Amygdala (tissue), 56 donors: ENCODE data around the gene UBE2L6.
"Not testable (repeated sequence)": the region's sequence is repeated elsewhere in the genome, so short reads cannot be mapped to it uniquely, and the experiment has no call there.

Experiments used
- DNase-seq, 56 donors: peaks; one replicate each; lab custom pipeline; 2025; lab: John Stamatoyannopoulos, UW

Gene UBE2L6

DNA sequence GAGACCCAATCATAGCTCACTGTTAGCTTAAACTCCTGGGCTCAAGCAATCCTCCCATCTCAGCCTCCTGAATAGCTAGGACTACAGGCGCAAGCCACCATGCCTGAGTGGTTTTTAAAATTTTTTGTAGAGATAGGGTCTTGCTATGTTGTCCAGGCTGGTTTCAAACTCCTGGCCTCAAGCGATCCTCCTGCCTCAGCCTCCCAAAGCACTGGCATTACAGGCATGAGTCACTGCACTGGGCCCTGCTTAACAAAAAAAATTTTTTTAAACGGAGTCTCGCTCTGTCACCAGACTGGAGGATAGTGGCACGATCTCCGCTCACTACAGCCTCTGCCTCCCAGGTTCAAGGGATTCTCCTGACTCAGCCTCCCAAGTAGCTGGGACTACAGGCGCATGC is 33.0 kb downstream of the UBE2L6 start:
- not testable (repeated sequence) for DNase-seq

DNA sequence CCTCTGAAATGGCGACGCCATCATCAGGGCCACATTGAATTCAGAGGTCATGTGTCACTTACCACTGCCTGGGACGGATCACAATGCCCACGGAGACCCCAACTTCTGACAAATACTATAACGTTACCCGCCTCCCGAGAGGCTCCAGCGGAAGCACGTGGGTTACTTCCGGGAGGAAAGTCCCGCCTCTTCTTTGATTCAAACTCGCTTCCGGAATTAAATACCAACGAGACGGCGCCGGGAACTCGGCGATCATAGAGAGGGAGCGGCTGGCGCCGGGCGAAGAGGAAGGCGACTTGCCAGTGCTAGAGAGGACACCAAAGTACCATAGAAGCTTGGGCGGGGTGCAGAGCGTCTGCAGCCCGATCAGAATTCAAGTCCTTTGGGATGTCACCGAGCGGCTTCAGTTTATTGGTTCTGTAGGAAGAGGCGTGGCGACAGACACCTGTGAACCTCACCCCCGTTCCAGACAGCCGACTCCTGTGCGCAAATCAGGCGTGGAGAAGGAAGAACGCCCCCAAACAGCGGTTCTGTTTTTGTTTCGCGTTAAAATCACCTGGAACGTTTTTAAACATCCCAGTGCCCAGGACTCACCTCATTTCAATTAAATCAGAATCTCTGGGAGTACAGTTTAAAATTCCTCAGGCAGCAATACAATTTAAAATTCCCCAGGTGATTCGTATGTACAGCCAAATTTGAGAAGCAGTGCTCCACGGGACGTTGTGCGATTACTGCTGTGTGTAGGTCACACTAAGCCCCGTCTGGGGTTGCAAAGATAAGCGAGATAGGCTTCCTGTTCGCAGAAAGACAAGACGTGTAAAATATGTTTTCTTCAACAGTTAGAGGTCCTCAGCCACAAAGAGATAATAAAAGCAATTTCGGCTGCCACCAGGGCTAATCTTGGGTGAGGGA is 36.6 kb downstream of the UBE2L6 start, which contains the start of gene TIMM10:
TIMM10 (minus strand) TSS at position 159 of the 912 bp plus-strand sequence. CDS start 565 bp downstream, outside the sequence.
- peak; percentile 22 to 99 (median 94) for DNase-seq

DNA sequence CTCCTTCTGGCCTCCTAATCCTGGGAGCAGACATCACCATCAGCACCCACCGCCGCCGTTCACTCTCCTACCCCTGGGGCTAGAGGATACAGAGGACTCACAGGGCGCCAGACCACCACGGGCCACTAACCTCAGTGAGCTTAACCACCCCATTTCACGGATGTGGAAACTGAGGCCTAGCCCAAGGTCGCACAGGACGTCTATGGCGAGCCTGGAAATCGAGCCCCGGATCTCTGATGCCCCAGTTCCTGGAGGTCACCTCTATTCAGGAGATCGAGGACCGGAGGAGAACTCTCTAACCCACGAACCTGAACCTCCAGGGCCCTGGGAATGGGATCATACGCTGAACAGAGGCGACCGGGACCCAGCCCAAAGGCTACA is 37.3 kb downstream of the UBE2L6 start:
- no peak for DNase-seq

DNA sequence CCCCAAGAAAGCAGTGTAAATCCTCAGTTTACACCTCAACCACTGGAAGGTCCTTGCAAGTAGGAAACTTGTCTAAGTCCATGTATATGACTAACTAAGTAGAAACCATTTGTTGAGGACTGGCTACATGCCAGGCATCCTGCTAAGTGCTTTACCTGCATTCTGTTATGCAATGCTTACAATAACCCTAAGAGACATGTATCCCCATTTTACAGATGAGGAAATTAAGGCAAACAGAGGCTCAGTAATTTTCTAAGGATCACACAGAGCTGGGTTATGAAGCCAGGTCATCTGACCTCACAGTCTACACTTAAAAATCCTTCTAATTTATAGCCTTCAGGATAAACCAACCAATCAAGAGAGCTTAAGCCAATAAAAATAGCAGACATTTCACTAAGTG is 38.5 kb downstream of the UBE2L6 start:
- DNase-seq = no peak

DNA sequence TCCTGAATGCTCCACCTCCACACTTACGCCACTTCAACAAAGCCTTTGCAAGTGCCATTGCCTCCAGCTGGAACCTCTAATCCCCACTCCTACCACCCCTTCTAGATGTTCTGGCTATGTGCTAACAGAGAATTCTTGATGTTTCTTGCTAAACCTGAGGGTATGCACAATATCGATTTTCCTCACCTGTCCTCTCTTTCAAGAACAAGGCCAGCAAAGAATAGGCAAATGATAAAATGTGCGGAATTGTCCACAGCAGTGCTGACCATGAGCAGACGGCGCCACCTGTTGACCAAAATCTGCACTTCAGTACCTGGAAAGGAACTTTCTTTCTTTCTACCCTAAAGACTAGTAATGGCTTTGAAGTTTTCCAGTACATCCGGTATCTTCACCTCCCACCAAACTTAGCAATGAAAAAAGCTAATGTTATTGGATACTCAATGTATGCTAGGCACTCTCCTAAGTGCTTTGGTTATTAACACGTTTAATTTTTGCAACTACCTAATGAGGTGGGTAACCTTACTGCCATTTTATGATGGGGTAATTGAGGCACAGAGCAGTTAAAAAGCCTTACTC is 40.3 kb downstream of the UBE2L6 start:
- peak in 42 of 56 donors; percentile 2 to 85 (median 34) for DNase-seq

DNA sequence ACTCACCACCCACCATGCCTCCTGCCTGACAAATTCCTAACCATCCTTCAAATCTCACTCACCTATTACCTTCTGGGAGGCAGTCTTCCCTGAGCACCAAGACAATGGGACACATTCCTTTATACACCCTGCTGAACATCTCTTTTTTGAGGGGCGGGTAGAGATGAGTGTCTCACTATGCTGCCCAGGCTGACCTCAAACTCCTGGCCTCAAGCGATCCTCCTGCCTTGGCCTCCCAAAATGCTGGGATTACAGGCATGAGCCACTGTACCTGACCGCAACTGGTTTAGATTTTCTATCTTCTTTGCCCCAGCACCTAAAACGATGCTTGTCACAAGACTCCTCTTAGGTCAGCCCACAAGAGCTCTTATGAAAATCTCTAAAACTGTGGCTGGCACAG is 44.1 kb downstream of the UBE2L6 start:
- no peak for DNase-seq

DNA sequence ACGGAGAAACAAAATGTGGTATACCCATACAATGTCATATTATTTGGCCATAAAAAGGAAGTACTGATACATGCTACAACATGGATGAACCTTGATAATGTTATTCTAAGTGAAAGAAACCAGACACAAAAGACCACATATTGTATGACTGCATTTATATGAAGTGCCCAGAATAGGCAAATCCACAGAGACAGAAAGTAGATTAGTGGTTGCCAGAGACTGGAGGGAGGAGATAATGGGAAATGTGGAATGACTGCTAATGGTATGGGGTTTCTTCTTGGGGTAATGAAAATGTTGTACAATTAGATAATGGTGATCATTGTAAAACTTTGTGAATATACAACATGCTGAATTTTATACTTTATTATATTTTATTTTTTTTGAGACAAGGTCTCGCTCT is 46.4 kb downstream of the UBE2L6 start:
- DNase-seq = no peak

GRCh38 chr11:57516061-57516443 is 51.4 kb downstream of the UBE2L6 start:
- no peak for DNase-seq

DNA sequence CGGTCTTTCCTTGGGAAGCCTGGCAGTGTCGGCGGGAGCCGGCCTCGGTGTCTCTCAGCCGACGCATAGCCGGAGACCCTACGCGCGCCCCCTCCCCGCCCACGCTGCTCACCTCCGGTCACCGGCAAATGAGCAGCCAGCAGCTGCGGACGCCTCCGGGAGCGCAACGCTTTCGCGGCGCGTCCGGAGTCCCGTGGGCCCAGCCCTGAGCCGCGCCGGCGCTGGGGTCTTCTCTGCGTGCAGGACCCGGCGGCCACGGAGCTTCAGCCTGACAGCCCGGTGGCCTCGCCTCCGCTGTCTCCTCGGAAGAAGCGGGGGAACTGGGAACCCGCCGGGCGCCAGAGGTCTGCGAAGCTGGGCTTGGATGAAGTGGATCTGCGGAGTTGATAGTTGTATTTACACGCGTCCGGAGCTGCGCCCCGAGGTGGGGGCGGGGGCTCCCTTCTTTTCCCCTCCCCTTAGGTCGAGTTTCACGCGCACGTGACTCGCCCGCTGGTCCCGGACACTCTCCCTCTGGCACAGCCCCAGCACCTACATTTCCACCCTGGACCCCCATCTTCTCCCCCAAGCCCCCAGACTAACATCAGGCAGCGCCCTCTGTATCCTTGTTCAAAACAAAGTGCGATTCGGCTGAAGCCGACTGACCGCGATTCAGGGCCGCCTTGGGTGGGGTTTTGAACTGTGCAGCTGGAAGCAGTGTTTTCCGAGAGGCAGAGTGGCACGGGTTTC is 52.0 kb downstream of the UBE2L6 start, which contains the start of gene SLC43A1:
SLC43A1 (minus strand) TSS at position 371 of the 729 bp plus-strand sequence. CDS start 1,591 bp downstream, outside the sequence.
- DNase-seq = peak in 9 of 56 donors; percentile 5 to 34 (median 14)

DNA sequence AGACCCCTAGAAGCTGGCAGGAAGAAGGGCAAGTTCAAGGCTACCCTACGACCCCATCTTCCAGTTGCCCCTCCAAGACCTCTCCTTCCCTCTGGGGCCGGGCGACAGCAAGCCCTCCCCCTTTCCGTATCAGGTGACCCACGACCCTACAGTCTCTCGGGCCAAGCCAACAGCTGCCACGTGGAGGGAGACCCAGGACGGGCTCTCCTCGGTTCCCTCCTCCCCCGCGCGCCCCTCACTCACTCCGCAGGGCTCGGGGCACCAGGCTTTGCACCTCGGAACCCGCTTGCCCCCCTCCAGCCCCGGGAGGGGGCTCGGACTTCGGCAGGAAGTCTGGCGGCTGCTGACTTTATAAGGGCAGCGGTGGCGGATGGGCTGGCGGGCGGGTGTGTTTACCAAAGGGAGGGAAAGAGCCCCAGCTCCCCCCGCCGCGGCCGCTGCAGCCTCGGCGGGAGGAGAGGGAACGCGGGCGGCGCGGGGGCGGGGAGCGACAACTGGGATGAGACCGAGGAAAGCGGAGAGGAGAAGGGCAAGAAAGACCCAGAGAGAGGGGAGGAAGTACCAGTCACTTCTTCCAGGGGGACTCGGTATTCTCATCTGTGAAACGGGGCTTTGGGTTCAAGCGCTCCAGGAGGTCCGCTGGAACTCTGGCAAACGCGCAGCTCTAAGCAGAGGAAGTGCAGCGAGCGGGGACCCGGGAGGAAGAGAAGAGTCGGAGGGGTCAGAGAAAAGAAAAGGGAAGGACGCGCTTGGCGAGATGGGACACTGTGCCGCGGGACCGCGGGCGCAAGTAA is 52.7 kb downstream of the UBE2L6 start:
- peak in 9 of 56 donors; percentile 6 to 45 (median 26) for DNase-seq

DNA sequence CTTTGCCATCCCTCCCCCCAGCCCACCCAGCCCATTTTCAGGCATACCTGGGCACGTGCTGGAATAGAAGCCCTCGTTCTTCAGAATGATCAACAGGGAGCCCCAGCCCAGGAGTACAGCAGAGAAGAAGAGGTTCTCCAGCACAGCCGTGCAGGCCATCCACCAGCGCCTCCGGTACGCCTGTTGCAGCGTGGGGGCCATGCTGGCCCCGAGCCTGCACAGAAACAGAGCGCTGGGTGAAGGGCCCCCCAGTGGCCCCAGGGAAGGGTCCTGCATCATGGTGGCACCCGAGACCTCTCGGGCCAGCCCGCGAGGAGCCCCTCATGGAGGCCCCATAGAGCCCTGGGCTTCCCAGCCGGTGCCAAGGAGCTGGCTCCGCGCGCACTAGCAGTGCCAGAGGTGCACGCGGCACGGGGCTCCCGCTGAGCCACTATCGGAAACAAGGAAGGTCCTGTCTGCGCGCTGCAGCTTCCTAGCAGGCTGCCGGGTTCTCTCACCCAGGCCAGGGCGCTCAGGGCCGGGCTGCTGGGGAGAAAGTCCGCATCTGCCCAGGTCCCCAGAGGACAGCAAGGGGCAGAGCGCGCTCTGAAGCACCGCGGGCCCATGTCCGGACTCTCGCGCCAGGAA is 53.4 kb downstream of the UBE2L6 start:
- DNase-seq = peak in 13 of 56 donors; percentile 9 to 41 (median 17)

GRCh38 chr11:57513452-57513795 is 54.0 kb downstream of the UBE2L6 start:
- no peak for DNase-seq

GRCh38 chr11:57512646-57513451 is 54.6 kb downstream of the UBE2L6 start:
- DNase-seq = peak in 1 of 56 donors; percentile 4

GRCh38 chr11:57511741-57512430 is 55.6 kb downstream of the UBE2L6 start:
- no peak for DNase-seq

- DNase-seq = no peak
These were observed 58.9 kb downstream of the UBE2L6 start for GRCh38 chr11:57508341-57509170.

DNA sequence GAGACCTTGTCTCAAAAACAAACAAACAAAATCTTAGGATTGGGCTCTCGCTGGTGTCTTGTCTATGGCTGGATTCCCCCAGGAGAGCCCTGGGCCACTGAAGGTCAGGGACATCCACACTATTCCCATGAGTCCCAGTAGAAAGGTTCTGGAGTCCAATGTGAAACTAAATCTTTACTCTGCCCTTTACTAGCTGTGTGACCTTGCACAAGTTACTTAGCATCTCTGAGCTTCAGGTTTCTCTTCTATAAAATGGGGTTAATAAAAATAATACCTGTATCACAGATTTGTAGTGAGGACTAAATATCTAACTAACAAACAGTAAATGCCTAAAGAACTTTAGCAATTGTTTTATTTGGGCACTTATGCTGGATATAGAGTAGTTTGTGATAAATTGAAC is 61.0 kb downstream of the UBE2L6 start:
- no peak for DNase-seq

DNA sequence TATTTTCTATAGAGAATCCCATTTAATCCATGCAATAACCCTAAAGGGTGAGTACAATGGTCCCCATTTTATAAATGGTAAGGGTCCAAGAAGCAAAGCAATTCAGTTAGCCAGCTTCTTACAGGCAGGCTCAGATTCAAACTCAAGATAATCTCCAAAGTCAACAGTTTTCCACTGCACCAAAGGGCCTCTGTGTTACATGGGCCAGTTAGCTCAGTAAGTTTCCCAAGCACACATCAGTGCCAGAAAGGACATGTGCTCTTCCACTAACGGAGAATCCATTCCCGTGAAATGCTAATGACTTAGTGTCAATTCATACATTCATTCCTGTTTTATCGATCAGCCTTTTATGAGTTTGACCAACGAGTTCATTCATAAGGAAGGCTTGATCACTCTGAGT is 63.0 kb downstream of the UBE2L6 start:
- DNase-seq = no peak
